ENCODE data around the gene GLDN.
"Not testable (repeated sequence)": the region's sequence is repeated elsewhere in the genome, so short reads cannot be mapped to it uniquely, and the experiment has no call there.

Gene GLDN

GRCh38 chr15:51444807-51445206, 103.4 kb downstream of the GLDN start:
- DNase-seq (ENCODE audit: low read depth, low spot score) = no peak

- DNase-seq (ENCODE audit: low read depth, low spot score) = not testable (repeated sequence)
These were observed 104.7 kb downstream of the GLDN start for GRCh38 chr15:51446029-51446744.

GRCh38 chr15:51447855-51448621, 106.6 kb downstream of the GLDN start:
- DNase-seq (ENCODE audit: low read depth, low spot score) = no peak

- no peak for DNase-seq (ENCODE audit: low read depth, low spot score)
These were observed 107.4 kb downstream of the GLDN start for GRCh38 chr15:51448622-51449399.

GRCh38 chr15:51450001-51450400, 108.5 kb downstream of the GLDN start:
- no peak for DNase-seq (ENCODE audit: low read depth, low spot score)
